Measurements from ENCODE around the gene RPL28. TPM values are rescaled to one million over a fixed set of nuclear protein-coding genes. Genes with fewer than 3 reads are reported as not detected.

Gene RPL28
- total and polyA plus RNA-seq, 10 of the 15 experiments (the other 5 are each of a cell fraction or from before 2014, with no cell fraction given): 260 to 3,542 (median 891) TPM

DNA sequence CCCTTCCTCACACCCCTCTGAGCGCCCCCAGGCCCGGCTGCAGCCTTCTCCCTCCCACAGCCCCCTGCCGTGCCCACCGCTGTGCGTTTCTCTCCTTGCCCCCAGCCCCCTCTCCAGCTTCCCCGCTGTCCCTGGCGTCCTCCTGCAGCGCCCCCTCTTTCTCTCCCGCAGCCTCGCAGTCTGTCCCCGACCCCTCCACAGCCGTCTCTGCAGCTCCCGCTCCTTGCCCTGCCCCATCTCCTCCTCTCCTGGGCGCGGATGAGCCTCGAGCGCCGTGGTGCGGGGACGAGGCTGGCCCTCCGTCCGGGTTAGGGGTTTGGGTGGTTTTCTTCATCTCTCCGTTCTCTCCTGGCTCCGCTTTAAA lies 45.0 kb upstream of the RPL28 start (continued):
- TF ChIP-seq SREBF2 (IDR thresholded peaks at IDR 0.05; ENCODE audit: low read length) (no peak), CHD1 (IDR thresholded peaks at IDR 0.05; ENCODE audit: low read depth, low read length) (0 out of 2 replicates have a peak, but pooled peaks have one; percentile 43), FOXM1 (IDR thresholded peaks at IDR 0.05; ENCODE audit: low read depth, low read length) (no peak)

DNA sequence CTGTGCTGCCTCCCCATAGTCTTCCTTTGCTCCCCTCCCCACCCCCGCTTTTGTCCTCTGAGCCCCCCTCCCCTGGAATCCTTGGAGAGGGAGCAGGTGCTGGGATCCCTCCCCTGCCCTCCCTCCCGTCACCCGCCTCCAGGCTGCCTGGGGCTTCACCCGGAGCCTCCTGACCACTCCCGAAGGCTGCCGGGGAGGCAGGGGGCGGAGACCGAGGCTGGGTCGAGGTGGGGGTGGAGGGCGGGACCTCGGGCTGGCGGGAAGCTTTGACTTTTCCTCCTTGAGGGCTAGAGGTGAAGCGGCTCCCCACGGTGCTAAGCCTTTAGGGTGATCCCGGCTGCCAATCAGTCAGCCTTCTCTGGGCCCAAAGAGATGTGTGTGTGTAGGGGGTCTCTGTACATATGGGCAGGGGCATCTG lies 44.6 kb upstream of the RPL28 start:
- Histone ChIP-seq H3K79me2 (ENCODE audit: control insufficient read depth, insufficient read depth, low read length) (peaks cover 7% of the 10 kb centered on the region), H3K9ac (ENCODE audit: control insufficient read depth, insufficient read depth, low read length) (peak overlapping the region; percentile 93), H3K4me3 (peak overlapping the region; percentile 85), H4K20me1 (ENCODE audit: control insufficient read depth, insufficient read depth) (no peaks in the 10 kb centered on the region), H3K27me3 (replicated peaks in 1 of 2; ENCODE audit: control insufficient read depth in 2 of 2, insufficient read depth in 2 of 2, low read length in 1 of 2) (no peaks in the 10 kb centered on the region; a peak in 1 of 4 replicates), H3K9me3 (replicated peaks; ENCODE audit: control insufficient read depth, insufficient read depth, low read length) (no peaks in the 10 kb centered on the region), H2AFZ (ENCODE audit: control insufficient read depth, low read depth, low read length) (peak overlapping the region; percentile 10; the same call in 1 of the 2 replicates), H3K4me1 (ENCODE audit: control insufficient read depth, insufficient read depth, low read length) (peaks cover 10% of the 10 kb centered on the region), H3K36me3 (ENCODE audit: control insufficient read depth in 2 of 2, insufficient read depth in 2 of 2, low read length in 1 of 2) (no peaks in the 10 kb centered on the region; a peak in 1 of 4 replicates), H3K4me2 (ENCODE audit: control insufficient read depth, insufficient read depth) (peak overlapping the region; percentile 99), H3K27ac (ENCODE audit: control insufficient read depth, insufficient read depth) (no peak overlapping the region)
- POLR2A ChIA-PET: interaction anchor here (0.5 to 1.8 kb wide), 4 partner anchors 42 to 135 kb away, joined by 3 to 5 read pairs (median 4); partner anchors contain the start of genes ISOC2, TMEM238 and ZNF628
- SMC1A ChIA-PET (ENCODE audit: uncharacterized antibody, unreplicated experiment): no interaction called here
- FAIRE-seq: no peak
- no TSS peak for BruUV-seq (replicated peaks)
- CTCF ChIA-PET: interaction anchor here (0.6 to 1.0 kb wide), 3 partner anchors 23 to 49 kb away, joined by 3 read pairs; partner anchors contain the start of gene TMEM238
- RAD21 ChIA-PET (ENCODE audit: unreplicated experiment): no interaction called here
- intact Hi-C loops (cut with micrococcal nuclease; ENCODE audit: unreplicated experiment) (no loop called here), in situ Hi-C loops (cut with MboI) (no loop called here)
- no peak for DNase-seq (ENCODE audit: low read depth, low spot score)
- TF ChIP-seq, protein P1, sequence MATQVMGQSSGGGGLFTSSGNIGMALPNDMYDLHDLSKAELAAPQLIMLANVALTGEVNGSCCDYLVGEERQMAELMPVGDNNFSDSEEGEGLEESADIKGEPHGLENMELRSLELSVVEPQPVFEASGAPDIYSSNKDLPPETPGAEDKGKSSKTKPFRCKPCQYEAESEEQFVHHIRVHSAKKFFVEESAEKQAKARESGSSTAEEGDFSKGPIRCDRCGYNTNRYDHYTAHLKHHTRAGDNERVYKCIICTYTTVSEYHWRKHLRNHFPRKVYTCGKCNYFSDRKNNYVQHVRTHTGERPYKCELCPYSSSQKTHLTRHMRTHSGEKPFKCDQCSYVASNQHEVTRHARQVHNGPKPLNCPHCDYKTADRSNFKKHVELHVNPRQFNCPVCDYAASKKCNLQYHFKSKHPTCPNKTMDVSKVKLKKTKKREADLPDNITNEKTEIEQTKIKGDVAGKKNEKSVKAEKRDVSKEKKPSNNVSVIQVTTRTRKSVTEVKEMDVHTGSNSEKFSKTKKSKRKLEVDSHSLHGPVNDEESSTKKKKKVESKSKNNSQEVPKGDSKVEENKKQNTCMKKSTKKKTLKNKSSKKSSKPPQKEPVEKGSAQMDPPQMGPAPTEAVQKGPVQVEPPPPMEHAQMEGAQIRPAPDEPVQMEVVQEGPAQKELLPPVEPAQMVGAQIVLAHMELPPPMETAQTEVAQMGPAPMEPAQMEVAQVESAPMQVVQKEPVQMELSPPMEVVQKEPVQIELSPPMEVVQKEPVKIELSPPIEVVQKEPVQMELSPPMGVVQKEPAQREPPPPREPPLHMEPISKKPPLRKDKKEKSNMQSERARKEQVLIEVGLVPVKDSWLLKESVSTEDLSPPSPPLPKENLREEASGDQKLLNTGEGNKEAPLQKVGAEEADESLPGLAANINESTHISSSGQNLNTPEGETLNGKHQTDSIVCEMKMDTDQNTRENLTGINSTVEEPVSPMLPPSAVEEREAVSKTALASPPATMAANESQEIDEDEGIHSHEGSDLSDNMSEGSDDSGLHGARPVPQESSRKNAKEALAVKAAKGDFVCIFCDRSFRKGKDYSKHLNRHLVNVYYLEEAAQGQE (IDR thresholded peaks at IDR 0.05; ENCODE audit: low read depth, low read length): no peak
- TF ChIP-seq, protein P2, sequence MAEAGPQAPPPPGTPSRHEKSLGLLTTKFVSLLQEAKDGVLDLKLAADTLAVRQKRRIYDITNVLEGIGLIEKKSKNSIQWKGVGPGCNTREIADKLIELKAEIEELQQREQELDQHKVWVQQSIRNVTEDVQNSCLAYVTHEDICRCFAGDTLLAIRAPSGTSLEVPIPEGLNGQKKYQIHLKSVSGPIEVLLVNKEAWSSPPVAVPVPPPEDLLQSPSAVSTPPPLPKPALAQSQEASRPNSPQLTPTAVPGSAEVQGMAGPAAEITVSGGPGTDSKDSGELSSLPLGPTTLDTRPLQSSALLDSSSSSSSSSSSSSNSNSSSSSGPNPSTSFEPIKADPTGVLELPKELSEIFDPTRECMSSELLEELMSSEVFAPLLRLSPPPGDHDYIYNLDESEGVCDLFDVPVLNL (IDR thresholded peaks at IDR 0.05; ENCODE audit: low read depth, low read length): peak; percentile 89
- TF ChIP-seq CHD1 (IDR thresholded peaks at IDR 0.05; ENCODE audit: low read depth, low read length) (no peak), MTA3 (IDR thresholded peaks at IDR 0.05; ENCODE audit: borderline replicate concordance, low read length) (no peak), CREB1 (IDR thresholded peaks at IDR 0.05; ENCODE audit: low read depth) (no peak), TCF3 (IDR thresholded peaks at IDR 0.05; ENCODE audit: borderline replicate concordance, insufficient read depth, low read depth, low read length) (no peak), EGR1 (IDR thresholded peaks at IDR 0.05; ENCODE audit: borderline replicate concordance in 1 of 2, low read depth in 2 of 2, low read length in 2 of 2) (peak in 1 of 2 experiments; percentile 76; a peak in 2 of 3 replicates), SIN3A (IDR thresholded peaks at IDR 0.05; ENCODE audit: low read depth, low read length) (0 out of 2 replicates have a peak, but pooled peaks have one; percentile 47)
- TF ChIP-seq, protein P3, sequence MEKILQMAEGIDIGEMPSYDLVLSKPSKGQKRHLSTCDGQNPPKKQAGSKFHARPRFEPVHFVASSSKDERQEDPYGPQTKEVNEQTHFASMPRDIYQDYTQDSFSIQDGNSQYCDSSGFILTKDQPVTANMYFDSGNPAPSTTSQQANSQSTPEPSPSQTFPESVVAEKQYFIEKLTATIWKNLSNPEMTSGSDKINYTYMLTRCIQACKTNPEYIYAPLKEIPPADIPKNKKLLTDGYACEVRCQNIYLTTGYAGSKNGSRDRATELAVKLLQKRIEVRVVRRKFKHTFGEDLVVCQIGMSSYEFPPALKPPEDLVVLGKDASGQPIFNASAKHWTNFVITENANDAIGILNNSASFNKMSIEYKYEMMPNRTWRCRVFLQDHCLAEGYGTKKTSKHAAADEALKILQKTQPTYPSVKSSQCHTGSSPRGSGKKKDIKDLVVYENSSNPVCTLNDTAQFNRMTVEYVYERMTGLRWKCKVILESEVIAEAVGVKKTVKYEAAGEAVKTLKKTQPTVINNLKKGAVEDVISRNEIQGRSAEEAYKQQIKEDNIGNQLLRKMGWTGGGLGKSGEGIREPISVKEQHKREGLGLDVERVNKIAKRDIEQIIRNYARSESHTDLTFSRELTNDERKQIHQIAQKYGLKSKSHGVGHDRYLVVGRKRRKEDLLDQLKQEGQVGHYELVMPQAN (conservative IDR thresholded peaks at IDR 0.05): peak; percentile 76; the same call in 1 of the 2 replicates
- ATAC-seq: peak; percentile 15
- WGBS (ENCODE audit: insufficient coverage, insufficient replicate concordance, low lambda C conversion rate, missing lambda C conversion rate): 0% methylated on average over 4 of the region's 15 CpGs
